ENCODE results near the gene RPL3. TPM values are rescaled to one million over a fixed set of nuclear protein-coding genes. Genes with fewer than 3 reads are reported as not detected.
A peak's percentile ranks its signal among the peaks of the same experiment; 100 is the strongest.

The RPL3 gene
- total RNA-seq, 2 donors from 2014 or later: 2,256 to 2,974 TPM

DNA sequence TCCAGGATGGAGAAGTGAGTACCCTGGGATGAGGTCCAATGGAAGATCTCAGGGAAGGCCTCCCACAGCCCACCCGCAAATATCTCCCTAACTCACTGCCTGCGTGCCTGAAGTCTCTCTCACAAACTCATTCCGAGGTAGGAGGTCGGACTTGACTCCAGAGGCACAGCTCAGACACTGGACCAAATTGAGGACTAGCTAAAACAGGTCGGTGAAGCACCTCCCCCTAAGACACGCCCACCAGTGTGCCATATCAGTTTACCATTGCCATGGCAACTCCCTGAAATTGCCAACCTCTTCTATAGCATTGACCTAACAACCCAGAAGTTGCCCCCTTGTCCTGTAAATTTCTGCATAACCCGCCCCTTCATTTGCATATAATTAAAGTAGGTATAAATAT lies 17.5 kb downstream of the RPL3 start:
- H3K27me3 Mint-ChIP-seq: peaks cover 14% of the 10 kb centered on the region
- no peaks in the 10 kb centered on the region for H3K9me3 Mint-ChIP-seq
- no peak overlapping the region for H3K27ac Mint-ChIP-seq
- H3K4me3 Mint-ChIP-seq: no peak overlapping the region
- H3K36me3 Mint-ChIP-seq (ENCODE audit: low read depth): no peaks in the 10 kb centered on the region
- no peaks in the 10 kb centered on the region for H3K4me1 Mint-ChIP-seq
- no peak for ATAC-seq (replicated peaks)

DNA sequence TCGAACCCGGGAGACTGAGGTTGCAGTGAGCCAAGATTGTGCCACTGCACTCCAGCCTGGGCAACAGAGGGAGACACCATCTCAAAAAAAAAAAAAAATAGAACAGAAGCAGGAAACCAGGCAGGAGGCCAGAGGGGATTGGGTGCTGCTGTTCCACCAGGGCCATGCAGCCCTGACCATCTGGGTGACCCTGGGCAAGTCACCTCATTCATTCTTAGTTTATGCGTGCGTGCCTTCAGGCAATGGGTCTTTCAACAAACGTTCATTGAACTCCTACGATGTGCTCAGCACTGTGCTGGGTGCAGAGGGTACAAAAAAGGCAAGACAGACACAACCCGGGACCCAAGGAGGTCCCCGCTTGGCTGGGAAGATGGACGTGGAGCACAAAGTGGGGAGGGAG lies 18.3 kb downstream of the RPL3 start:
- Mint-ChIP-seq H3K27ac (no peak overlapping the region), H3K27me3 (peaks cover 18% of the 10 kb centered on the region), H3K9me3 (no peaks in the 10 kb centered on the region), H3K36me3 (ENCODE audit: low read depth) (no peaks in the 10 kb centered on the region), H3K4me3 (no peak overlapping the region), H3K4me1 (no peaks in the 10 kb centered on the region)
- ATAC-seq (replicated peaks): no peak

DNA sequence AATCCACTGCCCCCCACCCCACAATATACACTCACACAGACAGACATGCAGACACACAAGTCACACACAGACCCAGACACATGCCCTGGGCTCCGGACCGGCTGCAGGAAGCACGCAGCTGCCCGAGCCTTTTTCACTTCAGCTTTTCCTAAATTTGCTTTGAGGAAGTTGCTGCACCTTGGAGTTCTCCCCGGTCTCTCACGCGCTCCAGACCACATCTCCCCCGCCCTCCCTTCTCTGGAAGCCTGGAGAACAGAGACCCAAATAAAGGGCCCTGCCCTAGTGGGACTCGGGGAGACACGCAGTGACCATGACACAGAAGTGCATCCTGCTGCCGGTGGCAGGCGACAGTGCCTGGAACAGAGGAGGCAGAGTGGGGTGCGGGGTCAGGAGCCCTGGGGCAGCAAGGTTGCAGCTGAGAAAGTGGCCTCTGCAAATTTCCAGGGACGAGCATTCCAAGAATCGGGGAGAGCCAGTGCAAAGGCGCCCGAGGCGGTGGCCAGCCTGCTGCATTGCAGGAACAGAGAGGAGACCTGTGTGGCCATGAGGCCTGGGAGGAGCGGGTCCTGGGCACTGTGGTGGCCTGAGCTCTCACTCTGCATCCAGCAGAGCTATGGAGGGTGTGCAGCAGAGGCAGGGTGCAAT lies 19.1 kb downstream of the RPL3 start:
- Mint-ChIP-seq H3K27ac (no peak overlapping the region), H3K27me3 (peaks cover 18% of the 10 kb centered on the region), H3K9me3 (no peaks in the 10 kb centered on the region), H3K4me3 (no peak overlapping the region), H3K36me3 (ENCODE audit: low read depth) (no peaks in the 10 kb centered on the region), H3K4me1 (no peaks in the 10 kb centered on the region)
- no peak for ATAC-seq (replicated peaks)

- Mint-ChIP-seq H3K27me3 (peaks cover 18% of the 10 kb centered on the region), H3K9me3 (no peaks in the 10 kb centered on the region), H3K4me1 (no peaks in the 10 kb centered on the region), H3K36me3 (ENCODE audit: low read depth) (no peaks in the 10 kb centered on the region), H3K27ac (no peak overlapping the region), H3K4me3 (no peak overlapping the region)
- ATAC-seq (replicated peaks): no peak
Measured at GRCh38 chr22:39299829-39300178, 19.6 kb downstream of the RPL3 start.

DNA sequence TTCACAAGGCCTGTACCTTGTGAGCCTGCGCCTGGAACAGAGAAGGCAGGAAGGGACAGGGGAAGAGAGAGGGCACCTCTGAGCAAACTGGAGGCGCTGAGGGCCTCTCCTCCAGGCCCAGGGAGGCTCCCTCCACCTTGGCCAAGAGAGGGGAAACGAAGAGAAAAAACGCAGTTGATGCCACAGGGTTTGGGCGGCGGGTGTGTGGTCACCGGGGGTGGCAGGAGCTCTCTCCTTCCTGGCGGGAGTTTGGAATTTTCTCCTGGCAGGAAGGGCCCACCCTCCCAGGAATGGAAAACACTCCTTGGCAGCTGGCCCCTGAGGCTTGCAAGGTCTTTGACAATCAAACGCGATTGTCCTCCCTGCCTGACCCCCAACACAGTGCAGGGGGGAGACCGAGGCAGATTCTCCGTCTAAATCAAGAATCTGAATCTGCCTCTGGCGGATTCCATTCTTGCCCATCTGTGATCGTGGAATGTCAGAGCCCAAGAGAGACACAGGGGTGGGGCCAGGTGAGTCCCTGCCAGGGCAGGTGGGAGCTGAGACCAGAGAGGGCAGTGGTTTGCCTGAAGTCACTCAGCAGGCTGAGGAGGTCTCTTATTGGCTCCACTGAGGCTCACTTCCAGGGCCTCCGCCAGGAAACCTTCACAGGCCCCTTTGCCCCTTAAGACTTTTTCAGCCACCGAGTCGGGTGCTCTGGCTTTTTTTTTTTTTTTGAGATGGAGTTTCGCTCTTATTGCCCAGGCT lies 21.0 kb downstream of the RPL3 start:
- peaks cover 22% of the 10 kb centered on the region for H3K27me3 Mint-ChIP-seq
- no peak overlapping the region for H3K4me3 Mint-ChIP-seq
- no peaks in the 10 kb centered on the region for H3K36me3 Mint-ChIP-seq (ENCODE audit: low read depth)
- no peaks in the 10 kb centered on the region for H3K9me3 Mint-ChIP-seq
- no peak for ATAC-seq (replicated peaks)
- no peaks in the 10 kb centered on the region for H3K4me1 Mint-ChIP-seq
- no peak overlapping the region for H3K27ac Mint-ChIP-seq

- Mint-ChIP-seq H3K4me3 (no peak overlapping the region), H3K36me3 (ENCODE audit: low read depth) (no peaks in the 10 kb centered on the region), H3K27me3 (peaks cover 22% of the 10 kb centered on the region), H3K27ac (no peak overlapping the region), H3K9me3 (no peaks in the 10 kb centered on the region), H3K4me1 (no peaks in the 10 kb centered on the region)
- ATAC-seq (replicated peaks): no peak
Measured at GRCh38 chr22:39297490-39298240, 21.8 kb downstream of the RPL3 start.

GRCh38 chr22:39296981-39297489 lies 22.4 kb downstream of the RPL3 start:
- no peaks in the 10 kb centered on the region for H3K9me3 Mint-ChIP-seq
- H3K4me3 Mint-ChIP-seq: no peak overlapping the region
- H3K36me3 Mint-ChIP-seq (ENCODE audit: low read depth): no peaks in the 10 kb centered on the region
- H3K27ac Mint-ChIP-seq: no peak overlapping the region
- H3K4me1 Mint-ChIP-seq: no peaks in the 10 kb centered on the region
- H3K27me3 Mint-ChIP-seq: peaks cover 22% of the 10 kb centered on the region
- no peak for ATAC-seq (replicated peaks)

DNA sequence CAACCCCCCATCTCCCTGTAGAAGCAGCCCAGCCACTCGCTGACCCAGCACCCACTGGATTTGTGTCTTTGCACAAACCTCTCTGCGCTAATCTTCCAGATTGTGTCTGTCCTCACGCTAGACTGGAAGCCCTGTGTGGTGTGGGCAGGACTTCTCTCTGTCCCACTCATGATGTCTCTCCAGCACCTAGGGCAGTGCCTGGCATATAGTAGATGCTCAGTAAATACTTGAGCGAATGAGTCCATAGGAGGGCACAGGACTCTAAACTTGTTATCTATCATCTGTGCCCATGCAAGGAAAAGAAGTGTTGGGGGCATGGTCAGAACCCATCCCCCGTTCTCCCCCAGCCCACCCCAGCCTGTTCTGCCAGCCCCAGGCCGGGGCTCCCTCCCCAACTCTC lies 22.9 kb downstream of the RPL3 start:
- no peak overlapping the region for H3K4me3 Mint-ChIP-seq
- ATAC-seq (replicated peaks): no peak
- no peaks in the 10 kb centered on the region for H3K36me3 Mint-ChIP-seq (ENCODE audit: low read depth)
- H3K9me3 Mint-ChIP-seq: no peaks in the 10 kb centered on the region
- peaks cover 22% of the 10 kb centered on the region for H3K27me3 Mint-ChIP-seq
- no peaks in the 10 kb centered on the region for H3K4me1 Mint-ChIP-seq
- no peak overlapping the region for H3K27ac Mint-ChIP-seq

- Mint-ChIP-seq H3K4me3 (no peak overlapping the region), H3K36me3 (ENCODE audit: low read depth) (no peaks in the 10 kb centered on the region), H3K27me3 (peaks cover 9% of the 10 kb centered on the region), H3K4me1 (no peaks in the 10 kb centered on the region), H3K9me3 (no peaks in the 10 kb centered on the region), H3K27ac (no peak overlapping the region)
- no peak for ATAC-seq (replicated peaks)
Measured at GRCh38 chr22:39294571-39295468, 24.6 kb downstream of the RPL3 start.

DNA sequence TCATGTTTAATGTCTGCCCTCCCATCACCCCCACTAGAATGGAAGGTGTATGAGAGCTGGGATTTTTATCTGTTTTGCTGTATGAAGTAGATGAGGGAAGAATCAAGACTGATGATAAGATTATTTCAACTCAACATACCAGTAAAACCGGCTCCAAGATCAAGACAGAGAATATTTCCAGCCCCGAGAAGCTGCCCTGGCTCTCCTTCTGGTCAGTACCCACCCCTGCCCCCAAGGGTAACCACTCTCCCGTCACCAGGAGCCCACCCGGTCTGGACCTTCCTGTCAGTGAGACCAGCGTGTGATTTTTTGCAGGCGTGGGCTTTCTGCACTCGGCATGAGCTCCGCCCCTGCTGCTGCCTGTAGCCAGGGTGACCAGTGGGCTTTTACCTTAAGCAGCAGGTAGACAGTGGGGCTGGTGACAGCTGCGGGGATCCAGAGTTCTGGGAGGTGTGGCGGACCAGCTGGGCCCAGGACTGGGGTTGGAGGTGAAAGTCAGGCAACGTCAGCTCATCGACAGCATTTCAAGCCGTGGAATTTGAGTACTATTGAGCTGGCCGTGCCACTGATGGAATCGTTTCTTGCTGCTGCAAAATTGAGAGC lies 25.6 kb downstream of the RPL3 start:
- no peaks in the 10 kb centered on the region for H3K9me3 Mint-ChIP-seq
- H3K27ac Mint-ChIP-seq: no peak overlapping the region
- no peak overlapping the region for H3K4me3 Mint-ChIP-seq
- no peak for ATAC-seq (replicated peaks)
- H3K4me1 Mint-ChIP-seq: no peaks in the 10 kb centered on the region
- peaks cover 9% of the 10 kb centered on the region for H3K27me3 Mint-ChIP-seq
- no peaks in the 10 kb centered on the region for H3K36me3 Mint-ChIP-seq (ENCODE audit: low read depth)

DNA sequence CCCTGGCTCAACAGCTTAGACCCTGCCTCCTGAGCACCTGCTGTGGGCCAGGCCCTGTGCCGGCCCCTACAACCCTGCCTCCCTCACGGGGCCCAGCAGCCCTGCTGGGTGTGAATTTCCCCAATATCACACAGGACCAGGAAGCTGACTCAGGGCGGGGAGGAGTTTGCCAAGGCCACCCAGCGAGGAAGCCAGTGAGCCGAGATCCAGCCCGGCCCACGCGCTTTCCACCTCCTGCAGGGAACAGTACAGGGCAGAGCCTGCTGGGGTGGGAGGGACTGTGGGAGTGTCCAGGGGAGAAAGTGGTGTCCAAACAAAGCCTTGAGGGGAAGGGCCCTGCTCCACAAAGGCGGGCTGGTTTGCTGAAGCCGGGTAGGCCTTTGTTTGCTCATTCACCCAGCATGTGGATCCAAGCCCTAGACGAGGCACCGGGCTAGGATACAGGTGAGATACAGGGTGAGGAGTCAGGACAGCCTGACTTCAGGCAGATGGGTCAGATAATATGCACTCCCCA lies 26.8 kb downstream of the RPL3 start:
- H3K27me3 Mint-ChIP-seq: peaks cover 9% of the 10 kb centered on the region
- H3K27ac Mint-ChIP-seq: no peak overlapping the region
- H3K4me1 Mint-ChIP-seq: no peaks in the 10 kb centered on the region
- no peaks in the 10 kb centered on the region for H3K9me3 Mint-ChIP-seq
- no peaks in the 10 kb centered on the region for H3K36me3 Mint-ChIP-seq (ENCODE audit: low read depth)
- no peak overlapping the region for H3K4me3 Mint-ChIP-seq
- no peak for ATAC-seq (replicated peaks)

DNA sequence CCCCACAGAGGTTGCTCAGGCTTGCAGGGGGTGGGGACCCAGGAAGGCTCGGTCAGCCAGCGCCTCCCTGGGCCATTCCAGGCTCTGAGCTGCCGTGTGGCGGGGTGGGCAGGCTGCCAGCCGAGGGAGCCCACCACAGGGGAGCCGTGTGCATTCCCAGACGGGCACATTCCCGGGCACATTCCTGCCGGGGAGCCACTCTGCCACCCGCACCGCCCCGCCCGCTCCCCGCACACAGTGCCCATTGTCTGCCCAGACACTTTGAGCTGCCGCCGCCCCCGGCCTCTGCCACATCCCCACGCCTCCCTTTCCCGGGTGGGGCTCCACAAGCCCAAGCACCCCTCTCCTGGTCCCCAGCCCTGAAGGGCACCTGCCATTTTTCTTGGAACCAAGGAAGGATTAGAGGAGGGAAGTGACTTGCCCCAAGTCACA lies 27.4 kb downstream of the RPL3 start:
- Mint-ChIP-seq H3K9me3 (no peaks in the 10 kb centered on the region), H3K27me3 (peaks cover 9% of the 10 kb centered on the region), H3K27ac (no peak overlapping the region), H3K36me3 (ENCODE audit: low read depth) (no peaks in the 10 kb centered on the region), H3K4me1 (no peaks in the 10 kb centered on the region), H3K4me3 (no peak overlapping the region)
- no peak for ATAC-seq (replicated peaks)

GRCh38 chr22:39291523-39291922 lies 27.9 kb downstream of the RPL3 start:
- H3K27me3 Mint-ChIP-seq: peaks cover 8% of the 10 kb centered on the region
- H3K9me3 Mint-ChIP-seq: no peaks in the 10 kb centered on the region
- no peaks in the 10 kb centered on the region for H3K36me3 Mint-ChIP-seq (ENCODE audit: low read depth)
- peak overlapping the region; percentile 50 for H3K27ac Mint-ChIP-seq
- no peaks in the 10 kb centered on the region for H3K4me1 Mint-ChIP-seq
- no peak for ATAC-seq (replicated peaks)
- H3K4me3 Mint-ChIP-seq: no peak overlapping the region
